RWPE1 (cell line): ENCODE measurements around the gene HRAS.

Experiments used
- CTCF ChIA-PET: fragments of 350-600 bp; sonication (Branson Sonifier 250); formaldehyde crosslinking; extraction: SDS; loops from one replicate; lab custom pipeline; 2021; lab: Yijun Ruan, JAX
- POLR2A ChIA-PET: fragments of 400-600 bp; formaldehyde crosslinking; extraction: SDS; loops from one replicate; lab custom pipeline; 2020; ENCODE audit warnings: antibody characterized with exemption; ENCODE audit not compliant: low non-redundant PET; lab: Yijun Ruan, JAX
- DNase-seq: peaks from one replicate; pipeline ENCODE4 v3.0.0; 2012; ENCODE audit warnings: low spot score
- H3K27ac ChIP-seq: fragments of 450-650 bp; 2 replicates; pipeline ENCODE4 v1.5.1; 2017
- TF ChIP-seq, protein P1 (sequence below): fragments of 450-650 bp; conservative IDR thresholded peaks from 2 replicates; pipeline ENCODE4 v1.5.1; 2017; ENCODE audit warnings: low read depth, mild to moderate bottlenecking

HRAS gene

DNA sequence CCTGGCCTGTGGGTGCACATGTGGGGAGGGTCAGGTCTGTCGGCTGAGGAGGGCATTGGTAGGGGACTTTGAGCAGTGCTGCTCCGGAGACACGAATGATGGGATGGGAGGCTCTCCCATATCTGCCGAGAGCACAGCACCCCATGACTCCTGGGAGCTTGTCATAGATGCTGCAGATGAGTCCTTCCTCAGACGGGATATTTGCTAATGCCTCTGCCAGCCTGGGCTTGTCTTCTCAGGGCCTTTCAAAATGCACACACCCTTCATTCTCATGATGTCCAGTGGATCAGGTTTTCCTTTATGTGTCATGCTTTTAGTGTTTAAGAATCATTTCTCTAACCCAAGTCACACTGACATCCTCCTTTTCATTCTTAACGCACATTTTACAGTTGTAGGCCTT is 20.2 kb downstream of the HRAS start:
- peak; percentile 93 for DNase-seq
- ChIA-PET POLR2A (interaction anchor here (0.6 to 1.5 kb wide), 2 partner anchors 8 to 68 kb away, joined by 7 to 11 read pairs; partner anchors contain the start of gene RNH1), CTCF (interaction anchor here (1.0 kb wide), 1 partner anchor 9 kb away, joined by 3 read pairs; no protein-coding TSS in a partner anchor)
- H3K27ac ChIP-seq: peak overlapping the region; percentile 97
- TF ChIP-seq, protein P1, sequence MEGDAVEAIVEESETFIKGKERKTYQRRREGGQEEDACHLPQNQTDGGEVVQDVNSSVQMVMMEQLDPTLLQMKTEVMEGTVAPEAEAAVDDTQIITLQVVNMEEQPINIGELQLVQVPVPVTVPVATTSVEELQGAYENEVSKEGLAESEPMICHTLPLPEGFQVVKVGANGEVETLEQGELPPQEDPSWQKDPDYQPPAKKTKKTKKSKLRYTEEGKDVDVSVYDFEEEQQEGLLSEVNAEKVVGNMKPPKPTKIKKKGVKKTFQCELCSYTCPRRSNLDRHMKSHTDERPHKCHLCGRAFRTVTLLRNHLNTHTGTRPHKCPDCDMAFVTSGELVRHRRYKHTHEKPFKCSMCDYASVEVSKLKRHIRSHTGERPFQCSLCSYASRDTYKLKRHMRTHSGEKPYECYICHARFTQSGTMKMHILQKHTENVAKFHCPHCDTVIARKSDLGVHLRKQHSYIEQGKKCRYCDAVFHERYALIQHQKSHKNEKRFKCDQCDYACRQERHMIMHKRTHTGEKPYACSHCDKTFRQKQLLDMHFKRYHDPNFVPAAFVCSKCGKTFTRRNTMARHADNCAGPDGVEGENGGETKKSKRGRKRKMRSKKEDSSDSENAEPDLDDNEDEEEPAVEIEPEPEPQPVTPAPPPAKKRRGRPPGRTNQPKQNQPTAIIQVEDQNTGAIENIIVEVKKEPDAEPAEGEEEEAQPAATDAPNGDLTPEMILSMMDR: no peak

- ChIA-PET POLR2A (no interaction called here), CTCF (interaction anchor here (1.0 kb wide), 1 partner anchor 8 kb away, joined by 3 read pairs; no protein-coding TSS in a partner anchor)
- H3K27ac ChIP-seq: peak overlapping the region; percentile 97
- TF ChIP-seq, protein P1: no peak
- DNase-seq: no peak
Observed at GRCh38 chr11:514606-515005, 20.8 kb downstream of the HRAS start.

DNA sequence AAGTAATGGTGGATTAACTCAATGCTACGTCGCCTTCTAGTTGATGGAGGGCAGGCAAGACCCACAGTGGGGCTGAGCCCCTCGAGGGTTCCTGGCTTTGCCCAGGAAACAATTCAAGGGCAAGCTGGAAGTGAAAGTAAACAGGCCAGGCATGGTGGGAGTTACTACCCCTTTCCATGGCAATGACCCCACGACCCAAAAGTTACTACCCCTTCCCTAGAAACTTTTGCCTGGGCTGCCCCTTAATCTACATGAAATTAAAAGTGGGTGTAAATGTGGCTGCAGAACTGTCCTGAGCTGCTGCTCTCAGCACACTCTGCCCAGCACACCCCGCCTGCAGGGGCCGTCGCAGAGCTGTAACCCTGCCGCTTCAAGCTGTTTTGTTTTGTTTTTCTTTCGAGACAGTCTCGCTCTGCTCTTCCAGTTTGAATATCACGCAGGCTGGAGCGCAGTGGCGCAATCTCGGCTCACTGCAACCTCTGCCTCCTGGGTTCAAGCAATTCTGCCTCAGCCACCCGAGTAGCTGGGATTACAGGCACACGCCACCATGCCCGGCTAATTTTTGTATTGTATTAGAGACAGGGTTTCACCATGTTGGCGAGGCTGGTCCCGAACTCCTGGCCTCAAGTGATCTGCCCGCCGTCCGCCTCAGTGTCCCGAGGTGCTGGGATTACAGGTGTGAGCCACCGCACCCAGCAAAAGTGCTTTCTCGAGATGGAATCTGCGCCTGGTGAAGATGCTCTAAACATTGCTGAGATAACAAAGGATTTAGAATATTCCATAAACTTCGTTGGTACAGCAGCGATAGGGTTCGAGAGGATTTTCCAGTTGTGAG is 22.4 kb downstream of the HRAS start:
- DNase-seq: no peak
- POLR2A ChIA-PET: interaction anchor here (0.6 kb wide), 1 partner anchor 71 kb away, joined by 6 read pairs; the partner anchor contains the start of gene ANO9
- CTCF ChIA-PET: interaction anchor here (0.7 kb wide), 1 partner anchor 42 kb away, joined by 3 read pairs; no protein-coding TSS in a partner anchor
- peak overlapping the region; percentile 97 for H3K27ac ChIP-seq
- TF ChIP-seq, protein P1: no peak

DNA sequence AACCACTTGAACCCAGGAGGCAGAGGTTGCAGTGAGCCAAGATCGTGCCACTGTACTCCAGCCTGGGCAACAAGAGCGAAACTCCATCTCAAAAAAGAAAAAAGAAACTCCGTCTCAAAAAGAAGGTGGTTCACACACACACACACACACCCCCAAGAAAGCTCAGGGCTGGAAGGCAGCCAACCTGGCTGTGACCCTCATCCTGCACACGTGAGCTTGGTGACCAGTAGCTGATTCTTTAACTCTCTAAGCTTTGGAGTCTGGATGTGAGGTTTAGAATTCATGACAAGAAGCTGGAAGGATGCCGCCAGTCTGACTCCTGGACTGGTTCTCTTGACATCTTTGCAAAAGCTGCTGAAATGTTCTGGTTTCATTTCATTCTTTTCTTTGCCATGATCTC is 26.4 kb downstream of the HRAS start:
- ChIA-PET POLR2A (interaction anchor here (0.6 kb wide), 1 partner anchor 58 kb away, joined by 3 read pairs; no protein-coding TSS in a partner anchor), CTCF (interaction anchor here (0.8 kb wide), 1 partner anchor 10 kb away, joined by 4 read pairs; no protein-coding TSS in a partner anchor)
- TF ChIP-seq, protein P1: no peak
- H3K27ac ChIP-seq: peak overlapping the region; percentile 98
- no peak for DNase-seq

GRCh38 chr11:507727-508515 is 27.5 kb downstream of the HRAS start:
- POLR2A ChIA-PET: interaction anchor here (0.5 kb wide), 1 partner anchor 12 kb away, joined by 3 read pairs; no protein-coding TSS in a partner anchor
- TF ChIP-seq, protein P1: no peak
- DNase-seq: no peak
- CTCF ChIA-PET: no interaction called here
- peak overlapping the region; percentile 98 for H3K27ac ChIP-seq
